ENCODE results near the gene DCC. TPM values are rescaled to one million over a fixed set of nuclear protein-coding genes. Genes with fewer than 3 reads are reported as not detected.

DCC gene
- total RNA-seq, 1 experiment from 2014 or later = 0.72 TPM

DNA sequence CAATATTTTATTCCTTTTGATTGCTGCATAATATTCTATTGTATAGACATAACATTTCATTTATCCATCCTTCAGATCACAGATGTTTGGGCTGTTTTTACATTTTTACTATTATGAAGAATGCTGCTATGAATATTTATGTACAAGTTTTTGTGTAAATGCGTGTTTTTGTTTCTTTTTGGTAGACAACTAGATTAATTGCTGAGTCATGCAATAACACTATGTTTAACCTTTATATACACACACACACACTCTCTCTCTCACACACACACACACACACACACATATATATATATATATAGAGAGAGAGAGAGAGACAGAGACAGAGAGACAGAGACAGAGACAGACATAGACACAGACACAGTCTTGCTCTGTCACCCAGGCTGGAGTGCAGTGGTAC is 926.9 kb downstream of the DCC start:
- CTCF ChIA-PET = no interaction called here
- POLR2A ChIA-PET = no interaction called here
- Mint-ChIP-seq H3K9me3 (peaks cover 9% of the 10 kb centered on the region), H3K27ac (no peak overlapping the region), H3K4me3 (no peak overlapping the region), H3K4me1 (peaks cover 6% of the 10 kb centered on the region), H3K27me3 (ENCODE audit: low read depth) (no peaks in the 10 kb centered on the region), H3K36me3 (no peaks in the 10 kb centered on the region; the same call in 1 of the 2 replicates)
- ATAC-seq = no peak
- no peak for TF ChIP-seq RORB (CRISPR knock-in tag; IDR thresholded peaks at IDR 0.05)
- TF ChIP-seq, protein P1, sequence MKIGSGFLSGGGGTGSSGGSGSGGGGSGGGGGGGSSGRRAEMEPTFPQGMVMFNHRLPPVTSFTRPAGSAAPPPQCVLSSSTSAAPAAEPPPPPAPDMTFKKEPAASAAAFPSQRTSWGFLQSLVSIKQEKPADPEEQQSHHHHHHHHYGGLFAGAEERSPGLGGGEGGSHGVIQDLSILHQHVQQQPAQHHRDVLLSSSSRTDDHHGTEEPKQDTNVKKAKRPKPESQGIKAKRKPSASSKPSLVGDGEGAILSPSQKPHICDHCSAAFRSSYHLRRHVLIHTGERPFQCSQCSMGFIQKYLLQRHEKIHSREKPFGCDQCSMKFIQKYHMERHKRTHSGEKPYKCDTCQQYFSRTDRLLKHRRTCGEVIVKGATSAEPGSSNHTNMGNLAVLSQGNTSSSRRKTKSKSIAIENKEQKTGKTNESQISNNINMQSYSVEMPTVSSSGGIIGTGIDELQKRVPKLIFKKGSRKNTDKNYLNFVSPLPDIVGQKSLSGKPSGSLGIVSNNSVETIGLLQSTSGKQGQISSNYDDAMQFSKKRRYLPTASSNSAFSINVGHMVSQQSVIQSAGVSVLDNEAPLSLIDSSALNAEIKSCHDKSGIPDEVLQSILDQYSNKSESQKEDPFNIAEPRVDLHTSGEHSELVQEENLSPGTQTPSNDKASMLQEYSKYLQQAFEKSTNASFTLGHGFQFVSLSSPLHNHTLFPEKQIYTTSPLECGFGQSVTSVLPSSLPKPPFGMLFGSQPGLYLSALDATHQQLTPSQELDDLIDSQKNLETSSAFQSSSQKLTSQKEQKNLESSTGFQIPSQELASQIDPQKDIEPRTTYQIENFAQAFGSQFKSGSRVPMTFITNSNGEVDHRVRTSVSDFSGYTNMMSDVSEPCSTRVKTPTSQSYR (CRISPR knock-in tag; IDR thresholded peaks at IDR 0.05) = no peak
- TF ChIP-seq CREM (CRISPR knock-in tag; IDR thresholded peaks at IDR 0.05) = no peak
- no peak for TF ChIP-seq TP53 (CRISPR knock-in tag; IDR thresholded peaks at IDR 0.05)
- no peak for TF ChIP-seq ELF4 (CRISPR knock-in tag; IDR thresholded peaks at IDR 0.05; ENCODE audit: low read depth)
- no peak for TF ChIP-seq FOXP1 (CRISPR knock-in tag; IDR thresholded peaks at IDR 0.05; ENCODE audit: borderline replicate concordance)
- DNase-seq (ENCODE audit: low spot score) = no peak

DNA sequence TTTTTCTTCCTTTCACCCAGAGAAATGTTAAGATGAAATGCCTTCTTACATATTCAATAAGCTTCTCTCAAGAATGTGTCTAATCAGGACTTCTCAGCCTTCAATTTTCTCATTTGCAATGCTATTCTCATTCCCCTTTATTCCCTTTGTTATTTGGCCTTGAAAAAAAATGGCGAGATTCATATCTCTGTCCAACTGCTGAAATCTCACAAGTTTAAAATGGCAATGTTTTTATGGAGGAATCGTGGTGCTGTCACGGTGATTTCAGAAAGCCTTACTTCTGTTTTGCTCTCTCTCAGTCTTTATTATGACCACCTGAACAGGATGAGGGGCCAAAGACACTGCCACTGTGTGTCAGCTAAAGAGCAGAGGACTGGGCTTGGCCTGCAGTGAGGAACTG is 928.5 kb downstream of the DCC start:
- no peak; the same call in 1 of the 2 replicates for ATAC-seq
- H3K4me1 Mint-ChIP-seq = peaks cover 6% of the 10 kb centered on the region
- ChIA-PET CTCF (no interaction called here), POLR2A (no interaction called here)
- DNase-seq (ENCODE audit: low spot score) = no peak
- peaks cover 4% of the 10 kb centered on the region; the same call in 1 of the 2 replicates for H3K9me3 Mint-ChIP-seq
- no peak for TF ChIP-seq ZNF317 (CRISPR knock-in tag; IDR thresholded peaks at IDR 0.05; ENCODE audit: borderline replicate concordance, low read depth)
- TF ChIP-seq IRF2 (CRISPR knock-in tag; IDR thresholded peaks at IDR 0.05; ENCODE audit: borderline replicate concordance, low read depth) = no peak
- TF ChIP-seq OVOL2 (CRISPR knock-in tag; IDR thresholded peaks at IDR 0.05; ENCODE audit: borderline replicate concordance) = no peak
- TF ChIP-seq, protein P2, sequence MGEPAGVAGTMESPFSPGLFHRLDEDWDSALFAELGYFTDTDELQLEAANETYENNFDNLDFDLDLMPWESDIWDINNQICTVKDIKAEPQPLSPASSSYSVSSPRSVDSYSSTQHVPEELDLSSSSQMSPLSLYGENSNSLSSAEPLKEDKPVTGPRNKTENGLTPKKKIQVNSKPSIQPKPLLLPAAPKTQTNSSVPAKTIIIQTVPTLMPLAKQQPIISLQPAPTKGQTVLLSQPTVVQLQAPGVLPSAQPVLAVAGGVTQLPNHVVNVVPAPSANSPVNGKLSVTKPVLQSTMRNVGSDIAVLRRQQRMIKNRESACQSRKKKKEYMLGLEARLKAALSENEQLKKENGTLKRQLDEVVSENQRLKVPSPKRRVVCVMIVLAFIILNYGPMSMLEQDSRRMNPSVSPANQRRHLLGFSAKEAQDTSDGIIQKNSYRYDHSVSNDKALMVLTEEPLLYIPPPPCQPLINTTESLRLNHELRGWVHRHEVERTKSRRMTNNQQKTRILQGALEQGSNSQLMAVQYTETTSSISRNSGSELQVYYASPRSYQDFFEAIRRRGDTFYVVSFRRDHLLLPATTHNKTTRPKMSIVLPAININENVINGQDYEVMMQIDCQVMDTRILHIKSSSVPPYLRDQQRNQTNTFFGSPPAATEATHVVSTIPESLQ (CRISPR knock-in tag; IDR thresholded peaks at IDR 0.05) = no peak
- H3K36me3 Mint-ChIP-seq = no peaks in the 10 kb centered on the region
- H3K27ac Mint-ChIP-seq = no peak overlapping the region
- H3K27me3 Mint-ChIP-seq (ENCODE audit: low read depth) = no peaks in the 10 kb centered on the region
- no peak overlapping the region for H3K4me3 Mint-ChIP-seq

DNA sequence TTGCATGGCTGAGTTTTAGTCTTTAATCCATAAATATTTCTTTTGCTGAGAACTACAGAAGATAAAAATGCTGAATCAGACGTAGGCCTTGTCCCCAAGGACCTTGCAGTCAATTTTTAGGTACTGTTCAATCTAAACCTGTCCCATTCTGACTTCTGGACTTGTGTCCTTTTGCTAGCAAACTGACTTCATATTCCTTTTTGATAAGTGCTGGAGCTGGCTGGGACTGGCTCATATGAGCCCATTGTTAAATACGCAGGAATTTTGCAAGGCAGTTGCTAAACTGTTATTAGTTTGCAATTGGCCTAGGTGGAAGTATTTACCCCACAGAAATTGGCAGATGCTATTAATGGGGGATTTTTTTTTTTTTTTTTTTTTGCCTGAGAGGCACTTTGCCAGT is 941.4 kb downstream of the DCC start:
- Mint-ChIP-seq H3K36me3 (peaks cover 8% of the 10 kb centered on the region), H3K9me3 (peaks cover 23% of the 10 kb centered on the region), H3K27ac (no peak overlapping the region), H3K27me3 (ENCODE audit: low read depth) (no peaks in the 10 kb centered on the region), H3K4me3 (no peak overlapping the region), H3K4me1 (no peaks in the 10 kb centered on the region)
- ChIA-PET CTCF (no interaction called here), POLR2A (no interaction called here)
- ATAC-seq (no peak), DNase-seq (ENCODE audit: low spot score) (no peak)
- TF ChIP-seq RORB (CRISPR knock-in tag; IDR thresholded peaks at IDR 0.05) (no peak), MXD4 (CRISPR knock-in tag; IDR thresholded peaks at IDR 0.05; ENCODE audit: borderline replicate concordance) (no peak), NFATC4 (CRISPR knock-in tag; IDR thresholded peaks at IDR 0.05) (no peak), ESRRA (CRISPR knock-in tag; IDR thresholded peaks at IDR 0.05; ENCODE audit: borderline replicate concordance) (no peak), PRRX2 (CRISPR knock-in tag; IDR thresholded peaks at IDR 0.05) (no peak), ZNF416 (CRISPR knock-in tag; IDR thresholded peaks at IDR 0.05) (no peak), GTF2I (CRISPR knock-in tag; conservative IDR thresholded peaks at IDR 0.05) (no peak), NFYB (CRISPR knock-in tag; conservative IDR thresholded peaks at IDR 0.05; ENCODE audit: low read depth) (no peak), HMGA2 (CRISPR knock-in tag; IDR thresholded peaks at IDR 0.05) (no peak), GRHL2 (CRISPR knock-in tag; IDR thresholded peaks at IDR 0.05; ENCODE audit: insufficient replicate concordance, severe bottlenecking) (no peak)
- TF ChIP-seq, protein P3, sequence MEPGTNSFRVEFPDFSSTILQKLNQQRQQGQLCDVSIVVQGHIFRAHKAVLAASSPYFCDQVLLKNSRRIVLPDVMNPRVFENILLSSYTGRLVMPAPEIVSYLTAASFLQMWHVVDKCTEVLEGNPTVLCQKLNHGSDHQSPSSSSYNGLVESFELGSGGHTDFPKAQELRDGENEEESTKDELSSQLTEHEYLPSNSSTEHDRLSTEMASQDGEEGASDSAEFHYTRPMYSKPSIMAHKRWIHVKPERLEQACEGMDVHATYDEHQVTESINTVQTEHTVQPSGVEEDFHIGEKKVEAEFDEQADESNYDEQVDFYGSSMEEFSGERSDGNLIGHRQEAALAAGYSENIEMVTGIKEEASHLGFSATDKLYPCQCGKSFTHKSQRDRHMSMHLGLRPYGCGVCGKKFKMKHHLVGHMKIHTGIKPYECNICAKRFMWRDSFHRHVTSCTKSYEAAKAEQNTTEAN (CRISPR knock-in tag; IDR thresholded peaks at IDR 0.05) = no peak
- TF ChIP-seq, protein P4, sequence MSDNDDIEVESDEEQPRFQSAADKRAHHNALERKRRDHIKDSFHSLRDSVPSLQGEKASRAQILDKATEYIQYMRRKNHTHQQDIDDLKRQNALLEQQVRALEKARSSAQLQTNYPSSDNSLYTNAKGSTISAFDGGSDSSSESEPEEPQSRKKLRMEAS (CRISPR knock-in tag; IDR thresholded peaks at IDR 0.05) = no peak
- TF ChIP-seq, protein P5, sequence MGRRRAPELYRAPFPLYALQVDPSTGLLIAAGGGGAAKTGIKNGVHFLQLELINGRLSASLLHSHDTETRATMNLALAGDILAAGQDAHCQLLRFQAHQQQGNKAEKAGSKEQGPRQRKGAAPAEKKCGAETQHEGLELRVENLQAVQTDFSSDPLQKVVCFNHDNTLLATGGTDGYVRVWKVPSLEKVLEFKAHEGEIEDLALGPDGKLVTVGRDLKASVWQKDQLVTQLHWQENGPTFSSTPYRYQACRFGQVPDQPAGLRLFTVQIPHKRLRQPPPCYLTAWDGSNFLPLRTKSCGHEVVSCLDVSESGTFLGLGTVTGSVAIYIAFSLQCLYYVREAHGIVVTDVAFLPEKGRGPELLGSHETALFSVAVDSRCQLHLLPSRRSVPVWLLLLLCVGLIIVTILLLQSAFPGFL (CRISPR knock-in tag; IDR thresholded peaks at IDR 0.05; ENCODE audit: borderline replicate concordance) = no peak
- TF ChIP-seq, protein P6, sequence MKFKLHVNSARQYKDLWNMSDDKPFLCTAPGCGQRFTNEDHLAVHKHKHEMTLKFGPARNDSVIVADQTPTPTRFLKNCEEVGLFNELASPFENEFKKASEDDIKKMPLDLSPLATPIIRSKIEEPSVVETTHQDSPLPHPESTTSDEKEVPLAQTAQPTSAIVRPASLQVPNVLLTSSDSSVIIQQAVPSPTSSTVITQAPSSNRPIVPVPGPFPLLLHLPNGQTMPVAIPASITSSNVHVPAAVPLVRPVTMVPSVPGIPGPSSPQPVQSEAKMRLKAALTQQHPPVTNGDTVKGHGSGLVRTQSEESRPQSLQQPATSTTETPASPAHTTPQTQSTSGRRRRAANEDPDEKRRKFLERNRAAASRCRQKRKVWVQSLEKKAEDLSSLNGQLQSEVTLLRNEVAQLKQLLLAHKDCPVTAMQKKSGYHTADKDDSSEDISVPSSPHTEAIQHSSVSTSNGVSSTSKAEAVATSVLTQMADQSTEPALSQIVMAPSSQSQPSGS (CRISPR knock-in tag; IDR thresholded peaks at IDR 0.05; ENCODE audit: borderline replicate concordance, low read depth) = no peak
